Nephron (organoid): Measurements from ENCODE around the gene CAMK1G.
A peak's percentile ranks its signal among the peaks of the same experiment; 100 is the strongest.

Experiments used
- H3K27ac Mint-ChIP-seq, 3 experiments: 2 replicates each; pipeline ENCODE4 v1.8.0; 2020; ENCODE audit warnings: mixed read lengths in 3 of 3, mild to moderate bottlenecking in 2 of 3, moderate library complexity in 1 of 3
- H3K27me3 Mint-ChIP-seq: 2 replicates; pipeline ENCODE4 v1.8.0; 2021; ENCODE audit warnings: low read depth, mild to moderate bottlenecking, moderate library complexity, mixed read lengths
- H3K36me3 Mint-ChIP-seq: 2 replicates; pipeline ENCODE4 v1.8.0; 2020; ENCODE audit warnings: low read depth, mixed read lengths
- H3K4me1 Mint-ChIP-seq: 2 replicates; pipeline ENCODE4 v1.8.0; 2020; ENCODE audit warnings: mixed read lengths
- H3K4me3 Mint-ChIP-seq, 3 experiments: 2 replicates each; pipeline ENCODE4 v1.8.0; 2020; ENCODE audit warnings: mild to moderate bottlenecking in 3 of 3, mixed read lengths in 3 of 3, moderate library complexity in 2 of 3
- H3K9me3 Mint-ChIP-seq: 2 replicates; pipeline ENCODE4 v1.8.0; 2020; ENCODE audit warnings: mixed read lengths
- CTCF ChIP-seq, 3 experiments: fragments of 200-600 bp; sonication (generic); IDR thresholded peaks; one replicate each; pipeline ENCODE4 v1.5.0; 2021; ENCODE audit warnings: antibody characterized with exemption in 3 of 3; ENCODE audit not compliant: unreplicated experiment in 3 of 3

CAMK1G gene

GRCh38 chr1:209645574-209646452, 62.3 kb downstream of the CAMK1G start:
- H3K9me3 Mint-ChIP-seq = no peaks in the 10 kb centered on the region
- H3K4me1 Mint-ChIP-seq = peaks cover 78% of the 10 kb centered on the region
- H3K27ac Mint-ChIP-seq = peak overlapping the region; percentile 89 to 94 (median 93)
- H3K27me3 Mint-ChIP-seq = no peaks in the 10 kb centered on the region
- no peaks in the 10 kb centered on the region for H3K36me3 Mint-ChIP-seq
- TF ChIP-seq CTCF (IDR thresholded peaks at IDR 0.05; ENCODE audit: unreplicated experiment in 3 of 3) = no peak
- H3K4me3 Mint-ChIP-seq = peak overlapping the region; percentile 14 to 33 (median 31)

GRCh38 chr1:209646558-209646957, 63.0 kb downstream of the CAMK1G start:
- peak overlapping the region in 1 of 3 experiments; percentile 47 for H3K4me3 Mint-ChIP-seq
- H3K9me3 Mint-ChIP-seq = no peaks in the 10 kb centered on the region
- peak in 1 of 3 experiments; percentile 15 for TF ChIP-seq CTCF (IDR thresholded peaks at IDR 0.05; ENCODE audit: unreplicated experiment in 3 of 3)
- peak overlapping the region; percentile 89 to 94 (median 93) for H3K27ac Mint-ChIP-seq
- peaks cover 76% of the 10 kb centered on the region for H3K4me1 Mint-ChIP-seq
- no peaks in the 10 kb centered on the region for H3K36me3 Mint-ChIP-seq
- peaks cover 3% of the 10 kb centered on the region for H3K27me3 Mint-ChIP-seq

- Mint-ChIP-seq H3K9me3 (no peaks in the 10 kb centered on the region), H3K36me3 (no peaks in the 10 kb centered on the region), H3K27ac (peak overlapping the region; percentile 89 to 94 (median 93)), H3K4me3 (peak overlapping the region in 2 of 3 experiments; percentile 16 to 29), H3K4me1 (peaks cover 75% of the 10 kb centered on the region), H3K27me3 (peaks cover 4% of the 10 kb centered on the region)
- TF ChIP-seq CTCF (IDR thresholded peaks at IDR 0.05; ENCODE audit: unreplicated experiment in 3 of 3) = no peak
Measured at GRCh38 chr1:209647156-209647555, 63.6 kb downstream of the CAMK1G start.

- no peak for TF ChIP-seq CTCF (IDR thresholded peaks at IDR 0.05; ENCODE audit: unreplicated experiment in 3 of 3)
- H3K9me3 Mint-ChIP-seq = no peaks in the 10 kb centered on the region
- peaks cover 4% of the 10 kb centered on the region for H3K27me3 Mint-ChIP-seq
- H3K4me3 Mint-ChIP-seq = peak overlapping the region in 2 of 3 experiments; percentile 11 to 17
- no peaks in the 10 kb centered on the region for H3K36me3 Mint-ChIP-seq
- peak overlapping the region; percentile 73 to 94 (median 93) for H3K27ac Mint-ChIP-seq
- H3K4me1 Mint-ChIP-seq = peaks cover 75% of the 10 kb centered on the region
Measured at GRCh38 chr1:209648346-209648745, 64.8 kb downstream of the CAMK1G start.

GRCh38 chr1:209648931-209649776, 65.6 kb downstream of the CAMK1G start:
- H3K27ac Mint-ChIP-seq = peak overlapping the region; percentile 1 to 93 (median 81)
- H3K9me3 Mint-ChIP-seq = no peaks in the 10 kb centered on the region
- peaks cover 75% of the 10 kb centered on the region for H3K4me1 Mint-ChIP-seq
- no peak for TF ChIP-seq CTCF (IDR thresholded peaks at IDR 0.05; ENCODE audit: unreplicated experiment in 3 of 3)
- peaks cover 4% of the 10 kb centered on the region for H3K27me3 Mint-ChIP-seq
- H3K4me3 Mint-ChIP-seq = peak overlapping the region in 1 of 3 experiments; percentile 8
- no peaks in the 10 kb centered on the region for H3K36me3 Mint-ChIP-seq
